M059J (cell line): ENCODE results near the gene PTGR3. TPM values are rescaled to one million over a fixed set of nuclear protein-coding genes. Genes with fewer than 3 reads are reported as not detected.

Experiments used
- DNase-seq: peaks from one replicate; pipeline ENCODE4 v3.0.0-alpha.2; 2012; ENCODE audit warnings: low read depth
- total RNA-seq: library from RNA; depleted of rRNA; stranded (reverse); fragments of >200 nt; shearing (Covaris generic); gene quantifications from 2 replicates; pipeline ENCODE4 v1.2.3, GENCODE V29; 2014; rRNA removed

The PTGR3 gene
- 8.4 and 10.5 TPM in 2 replicates for total RNA-seq

DNA sequence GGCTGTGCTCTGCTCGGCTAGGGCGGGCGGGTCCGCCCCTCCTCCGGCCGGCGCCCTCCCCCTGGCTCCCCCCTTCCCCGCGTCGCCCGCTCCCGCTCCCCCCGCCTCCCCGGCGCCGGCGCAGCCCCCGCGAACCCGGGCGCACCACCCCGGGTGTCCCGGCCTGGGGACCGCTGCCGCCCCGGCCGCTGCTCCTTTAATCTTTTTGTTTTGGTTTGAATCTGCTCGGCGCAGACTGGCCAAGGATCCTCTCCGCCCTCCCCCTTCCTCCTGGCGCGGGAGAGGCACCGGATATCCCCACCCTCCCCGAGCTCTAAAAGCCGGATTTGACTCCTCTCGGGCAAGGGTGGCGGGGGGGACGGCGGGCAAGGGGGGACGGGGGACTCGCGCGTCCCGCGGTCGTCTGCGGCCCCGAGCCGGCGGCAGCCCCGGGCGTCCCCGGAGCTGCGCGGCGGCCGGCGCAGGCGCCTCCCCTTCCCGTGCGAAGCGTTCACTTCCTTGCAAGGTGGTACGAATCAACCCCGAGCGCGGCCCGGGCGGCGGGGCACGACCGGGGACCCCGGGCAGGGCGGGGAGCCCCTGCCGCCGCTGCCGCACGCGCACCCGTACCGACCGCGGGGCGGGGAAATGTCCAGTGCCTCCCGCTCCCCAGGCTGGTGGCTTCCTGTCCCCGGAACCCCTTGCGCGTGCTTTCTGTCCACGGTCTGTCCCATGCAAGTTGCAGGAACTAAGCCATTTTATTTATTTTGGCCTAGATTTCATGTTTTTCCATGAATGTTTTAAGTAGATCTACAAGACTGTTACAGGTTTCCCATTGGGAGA lies at the start of gene PTGR3:
Gene PTGR3 (minus strand): TSS at position 11 of the 822 bp plus-strand sequence. CDS start 81 bp downstream, outside the sequence.
- peak; percentile 87 for DNase-seq

DNA sequence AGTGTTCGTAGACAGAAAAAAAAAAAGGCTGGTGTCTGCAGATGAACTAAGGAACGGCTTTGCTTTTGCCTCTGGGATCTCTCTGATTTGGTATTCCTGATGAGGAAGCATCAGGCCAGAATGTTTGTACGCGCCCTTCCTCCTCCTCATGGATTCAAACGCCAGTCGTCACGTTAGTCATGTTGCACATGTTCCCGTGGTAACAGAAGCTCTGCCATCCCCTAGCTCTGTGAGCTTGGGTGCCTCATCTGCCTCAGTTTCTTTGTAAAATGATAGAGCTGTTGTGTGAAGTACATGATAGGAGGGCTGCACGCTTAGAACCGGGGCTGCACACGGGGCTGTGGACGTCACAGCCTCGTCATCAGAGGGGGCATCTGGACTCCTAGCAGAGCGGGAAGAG lies 48.7 kb upstream of the PTGR3 start:
- no peak for DNase-seq

- no peak for DNase-seq
Measured at GRCh38 chr18:75256376-75256775, 47.4 kb upstream of the PTGR3 start.

DNA sequence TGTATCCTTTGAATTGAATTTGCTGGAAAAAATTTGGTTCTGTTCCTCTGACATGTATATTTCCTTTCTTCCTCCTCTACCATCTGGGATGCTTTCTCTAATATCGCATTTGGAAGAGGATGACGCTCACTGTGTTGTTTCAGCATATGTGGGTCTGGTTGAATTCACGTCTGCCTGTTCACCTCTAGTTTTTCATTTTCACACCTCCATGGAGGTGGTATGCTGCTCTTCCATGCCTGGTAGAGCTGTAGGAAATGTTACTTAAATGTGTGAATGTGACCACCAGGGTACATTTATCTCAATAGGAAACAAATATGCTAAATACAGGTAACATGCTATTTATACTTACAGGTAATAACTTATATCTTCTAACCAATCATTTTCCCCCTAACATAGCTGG lies 46.2 kb upstream of the PTGR3 start:
- DNase-seq = no peak

DNA sequence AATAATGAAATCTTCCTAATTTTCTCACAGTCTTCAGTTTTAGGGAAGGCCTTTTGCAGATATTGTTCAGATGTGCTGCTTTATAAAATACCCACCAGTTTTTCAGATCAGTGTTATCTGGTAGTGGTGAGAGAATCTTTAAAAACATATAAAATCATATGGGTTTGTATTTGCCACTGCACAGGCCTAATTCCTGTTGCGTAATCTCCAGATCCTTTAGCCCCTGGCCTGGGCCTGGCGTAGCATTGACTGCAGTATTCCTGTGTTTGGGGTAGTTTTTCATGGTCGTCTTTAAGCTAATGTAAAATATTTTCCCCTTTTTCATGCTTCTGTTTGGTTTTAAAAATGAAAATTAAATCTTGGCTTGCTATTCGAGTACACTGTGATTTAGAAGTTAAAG lies 44.8 kb upstream of the PTGR3 start:
- no peak for DNase-seq

DNA sequence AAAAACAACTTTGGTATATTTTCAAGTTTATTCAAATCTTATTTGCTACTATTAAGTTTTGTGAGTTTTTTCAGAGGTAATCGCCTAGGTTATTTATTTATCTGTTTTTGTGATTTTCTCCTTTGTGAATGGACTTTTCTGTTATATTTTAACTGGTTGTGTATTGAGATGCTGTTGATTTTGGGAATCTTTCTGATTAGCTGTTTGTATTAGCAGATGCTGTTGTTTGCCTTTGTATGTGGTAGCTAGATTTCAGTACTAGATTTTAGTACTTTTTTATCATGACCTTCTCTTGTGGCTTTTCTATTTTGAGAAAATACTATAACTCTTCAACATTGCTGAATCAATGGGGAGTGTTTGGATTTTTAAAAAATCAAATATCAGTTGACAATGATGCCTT lies 44.1 kb upstream of the PTGR3 start:
- no peak for DNase-seq

- no peak for DNase-seq
Measured at GRCh38 chr18:75252136-75252535, 43.2 kb upstream of the PTGR3 start.

DNA sequence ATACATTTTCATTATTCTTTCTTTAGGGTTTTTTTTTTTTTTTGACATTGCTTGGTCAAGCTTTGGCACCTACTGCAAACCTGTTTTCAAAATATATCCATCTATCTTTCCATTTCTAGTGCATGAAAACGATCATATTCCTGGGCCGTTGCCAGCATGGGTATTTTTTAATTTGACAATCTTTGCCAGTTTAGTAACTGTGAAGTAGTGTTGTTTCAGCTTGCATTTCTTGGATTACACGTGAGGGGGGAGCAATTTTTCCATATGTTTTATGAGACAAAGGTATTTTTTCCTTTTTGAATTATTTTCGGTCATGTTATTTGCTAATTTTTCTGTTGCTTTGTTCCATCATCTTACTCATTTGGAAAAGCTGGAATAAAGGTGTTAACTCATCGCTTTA lies 42.5 kb upstream of the PTGR3 start:
- no peak for DNase-seq

- DNase-seq = no peak
Measured at GRCh38 chr18:75250471-75250821, 41.5 kb upstream of the PTGR3 start.

DNA sequence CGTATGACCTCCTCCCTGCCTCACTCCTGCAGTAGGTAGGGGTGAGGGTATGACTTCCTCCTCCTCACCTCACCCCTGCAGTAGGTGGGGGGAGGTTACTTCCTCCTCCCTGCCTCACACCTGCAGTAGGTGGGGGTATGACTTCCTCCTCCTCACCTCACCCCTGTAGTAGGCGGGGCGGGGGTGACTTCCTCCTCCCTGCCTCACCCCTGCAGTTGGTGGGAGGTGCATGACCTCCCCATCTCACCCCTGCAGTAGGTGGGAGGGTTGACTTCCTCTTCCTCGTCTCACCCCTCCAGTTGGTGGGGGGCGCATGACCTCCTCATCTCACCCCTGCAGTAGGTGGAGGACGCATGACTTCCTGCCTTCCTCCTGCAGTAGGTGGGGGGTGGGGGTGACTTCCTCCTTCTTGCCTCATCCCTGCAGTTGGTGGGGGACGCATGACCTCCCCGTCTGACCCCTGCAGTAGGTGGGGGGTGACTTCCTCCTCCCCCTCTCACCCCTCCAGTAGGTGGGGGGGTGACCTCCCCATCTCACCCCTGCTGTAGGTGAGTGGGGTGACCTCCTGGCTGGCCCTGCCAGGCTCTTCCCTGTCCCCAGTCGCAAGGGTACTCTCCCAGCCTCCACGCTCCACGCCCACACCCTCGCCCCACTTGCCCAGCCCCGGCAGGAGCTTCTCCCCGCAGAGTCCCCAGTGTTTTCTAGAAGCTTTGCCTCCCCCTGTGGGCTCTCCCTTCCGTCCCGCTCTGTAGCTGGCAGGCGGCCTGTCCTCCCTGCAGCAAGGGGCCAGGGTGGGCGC lies 40.9 kb upstream of the PTGR3 start:
- DNase-seq = no peak

GRCh38 chr18:75249175-75249518 lies 40.2 kb upstream of the PTGR3 start:
- no peak for DNase-seq

GRCh38 chr18:75248426-75249174 lies 39.7 kb upstream of the PTGR3 start:
- DNase-seq = no peak

GRCh38 chr18:75247611-75248421 lies 38.9 kb upstream of the PTGR3 start:
- peak; percentile 52 for DNase-seq

DNA sequence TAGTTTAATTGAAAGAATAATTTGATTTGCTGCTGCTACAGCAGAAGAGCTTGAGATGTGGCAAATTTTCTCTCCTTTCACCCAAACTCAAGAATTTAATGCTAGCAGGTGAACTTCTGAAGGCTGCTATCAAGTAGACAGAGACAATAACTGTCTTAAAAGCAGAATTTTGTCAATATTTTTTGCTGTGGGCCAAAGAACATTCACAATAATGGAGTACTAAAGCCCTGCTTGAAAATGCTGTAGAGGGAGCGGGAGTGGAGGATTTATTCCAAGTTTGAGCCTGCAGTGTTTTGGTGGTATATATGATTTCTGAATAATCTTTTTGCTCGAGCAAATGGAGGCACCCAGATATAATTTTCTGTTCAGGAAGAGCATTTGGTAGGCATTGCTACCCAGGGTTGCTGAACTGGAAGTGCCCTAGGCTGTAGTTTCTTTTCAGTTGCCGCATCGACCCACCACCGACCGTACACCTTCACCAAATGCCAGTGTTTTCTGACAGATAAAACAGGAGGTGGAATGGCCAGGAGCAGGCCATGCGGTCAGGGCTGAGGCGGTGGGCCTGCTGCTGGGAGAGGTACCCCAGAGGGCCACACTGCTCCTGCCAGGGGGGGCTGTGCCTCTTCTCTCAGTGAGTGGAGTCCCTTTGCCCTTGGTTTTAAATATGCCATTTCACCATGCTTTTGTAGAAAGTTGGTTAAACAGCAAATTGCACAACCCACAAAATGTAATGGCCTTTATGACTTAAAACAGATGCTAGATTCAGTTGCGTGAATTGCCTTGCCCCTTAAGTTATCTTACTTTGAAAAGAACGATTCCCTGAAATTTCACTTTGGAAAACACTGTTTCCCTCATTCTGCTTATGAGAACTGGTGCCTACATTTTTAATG lies 38.0 kb upstream of the PTGR3 start:
- DNase-seq = peak; percentile 22

DNA sequence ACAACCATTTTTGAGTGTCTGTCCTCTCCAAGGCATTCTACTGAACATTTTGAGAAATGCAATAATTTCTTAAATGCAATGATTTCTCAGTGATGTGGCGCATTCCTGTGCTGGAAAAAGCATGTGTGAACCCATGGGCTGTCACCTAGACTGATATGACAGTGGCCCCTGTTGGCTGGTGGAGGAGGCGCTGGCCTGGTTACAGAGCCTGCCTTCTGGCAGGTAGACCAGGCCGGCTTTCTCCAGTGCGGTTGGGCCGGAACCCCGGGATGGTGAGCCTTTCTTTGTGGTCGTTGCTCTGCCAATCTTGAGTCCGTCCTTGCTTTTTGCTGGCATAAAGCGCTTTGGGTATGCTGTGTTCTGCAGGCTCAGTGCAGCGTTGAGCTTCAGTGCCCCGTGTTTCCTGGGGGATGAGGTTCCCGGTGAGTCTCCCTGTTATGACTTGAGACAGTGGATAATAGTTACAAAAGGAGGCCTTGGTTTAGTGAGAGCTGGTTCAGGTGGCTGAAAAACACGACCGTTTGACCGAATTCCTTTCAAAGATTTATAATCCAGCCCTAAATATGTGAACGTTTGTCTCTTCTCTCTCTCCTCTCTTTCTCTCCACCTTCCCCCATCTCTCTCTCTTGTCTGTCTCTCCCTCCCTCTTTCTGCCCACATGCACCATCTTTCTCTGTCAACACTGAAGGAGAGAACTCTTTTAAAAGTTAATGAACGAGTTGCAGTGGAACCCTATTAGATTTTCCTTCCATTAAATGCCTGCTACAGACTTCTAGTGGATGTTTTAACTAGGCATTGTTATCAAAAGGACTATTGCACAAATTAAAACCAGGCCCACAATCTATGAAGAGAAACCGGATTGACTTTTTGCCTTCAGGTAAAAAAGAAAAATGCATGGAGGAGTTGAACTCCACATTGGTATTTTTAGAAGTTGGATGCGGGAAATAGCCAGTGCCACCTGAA lies 35.7 kb upstream of the PTGR3 start:
- DNase-seq = peak; percentile 8

DNA sequence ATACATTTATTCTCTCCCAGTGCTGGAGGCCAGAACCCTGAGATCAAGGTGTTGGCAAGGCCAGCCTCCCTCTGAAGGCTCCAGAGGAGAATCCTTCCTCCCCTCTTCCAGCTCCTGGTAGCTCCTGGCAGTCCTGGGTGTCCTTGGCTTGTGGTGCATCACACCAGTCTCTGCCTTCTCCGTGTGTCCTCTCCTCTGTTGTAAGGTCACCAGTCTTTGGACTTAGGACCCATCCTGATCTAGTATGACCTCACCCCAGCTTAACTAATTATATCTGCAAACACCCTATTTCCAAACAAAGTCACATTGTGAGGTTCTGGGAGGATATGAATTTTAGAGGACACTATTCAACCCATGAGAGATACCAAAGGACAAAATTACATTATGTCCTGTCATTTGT lies 32.8 kb upstream of the PTGR3 start:
- no peak for DNase-seq

DNA sequence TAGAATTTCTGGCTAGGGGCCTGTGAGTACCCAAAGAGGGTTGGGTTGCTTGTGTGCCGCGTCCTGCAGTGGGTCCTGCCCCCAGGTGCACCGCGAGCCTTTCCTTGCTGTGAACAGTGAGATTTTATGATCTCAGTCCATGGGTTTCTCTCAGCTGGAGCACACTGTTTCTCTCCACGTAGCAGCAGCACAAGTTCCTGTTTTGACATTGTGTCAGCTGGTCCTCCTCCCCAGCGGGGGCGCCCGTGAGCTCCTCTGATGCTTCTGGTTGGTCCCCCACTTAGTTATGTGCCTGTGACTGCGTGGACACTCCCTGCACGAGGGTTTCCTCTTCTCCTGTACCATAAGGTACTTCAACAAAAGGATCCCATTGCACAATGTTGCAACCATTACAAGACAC lies 31.5 kb upstream of the PTGR3 start:
- no peak for DNase-seq

DNA sequence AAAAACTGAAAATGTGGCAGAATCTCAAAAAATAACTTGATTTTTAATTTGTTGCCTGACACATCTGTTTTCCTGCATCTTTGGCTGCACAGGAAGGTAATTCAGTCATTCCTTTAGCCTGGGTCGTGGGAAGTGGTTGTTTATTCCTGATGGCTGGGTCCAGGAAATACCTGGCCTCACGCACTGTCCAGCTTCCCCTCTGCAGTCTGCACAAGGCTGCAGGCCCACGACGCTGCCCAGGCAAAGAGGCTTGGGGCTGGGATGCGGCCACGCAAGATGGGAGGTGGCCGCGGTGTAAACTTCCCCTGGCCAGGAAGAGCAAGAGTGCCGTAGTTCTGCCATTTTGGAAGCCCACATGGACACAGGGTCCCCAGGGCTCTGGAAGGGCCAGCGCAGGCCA lies 29.8 kb upstream of the PTGR3 start:
- no peak for DNase-seq

- no peak for DNase-seq
Measured at GRCh38 chr18:75238100-75238499, 29.2 kb upstream of the PTGR3 start.
